ENCODE results near the gene PITX2. TPM values are rescaled to one million over a fixed set of nuclear protein-coding genes. Genes with fewer than 3 reads are reported as not detected.

The PITX2 gene
- total RNA-seq, 2 donors from 2014 or later = not detected

GRCh38 chr4:110643096-110643495 lies 20.2 kb upstream of the PITX2 start:
- H3K27me3 Mint-ChIP-seq = peaks cover 83% of the 10 kb centered on the region
- no peak overlapping the region for H3K27ac Mint-ChIP-seq
- no peaks in the 10 kb centered on the region for H3K9me3 ChIP-seq (ENCODE audit: control insufficient read depth, low read length, poor library complexity, severe bottlenecking)
- H3K4me3 Mint-ChIP-seq = no peak overlapping the region
- no peaks in the 10 kb centered on the region for H3K4me1 Mint-ChIP-seq
- ATAC-seq (no peak), DNase-seq (no peak)
- peaks cover 3% of the 10 kb centered on the region for H3K36me3 Mint-ChIP-seq (ENCODE audit: low read depth)

DNA sequence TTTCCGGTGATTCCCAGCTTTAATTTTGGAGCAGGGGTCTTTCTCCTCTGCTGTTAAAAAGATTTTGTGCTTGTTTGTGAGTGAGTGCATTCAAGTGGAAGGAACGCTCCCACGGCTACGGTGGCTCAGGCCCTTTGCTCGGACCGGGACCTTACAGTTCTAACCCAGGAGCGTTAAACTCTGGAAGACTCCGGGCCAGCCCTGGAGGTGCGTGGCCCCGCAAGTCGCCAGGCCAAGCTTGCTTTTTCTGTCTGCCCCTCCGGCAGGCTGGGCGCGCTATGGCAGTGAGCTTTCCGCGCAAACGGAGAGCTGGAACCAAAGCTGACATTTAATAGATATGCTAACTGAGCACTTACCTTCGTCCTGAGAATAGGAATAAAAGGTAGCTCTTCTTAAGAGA lies 18.3 kb upstream of the PITX2 start:
- no peak for ATAC-seq
- Mint-ChIP-seq H3K27me3 (peaks cover 89% of the 10 kb centered on the region), H3K4me3 (no peak overlapping the region), H3K27ac (peak overlapping the region; percentile 35), H3K4me1 (no peaks in the 10 kb centered on the region), H3K36me3 (ENCODE audit: low read depth) (peaks cover 3% of the 10 kb centered on the region)
- H3K9me3 ChIP-seq (ENCODE audit: control insufficient read depth, low read length, poor library complexity, severe bottlenecking) = peaks cover 6% of the 10 kb centered on the region
- DNase-seq = no peak

DNA sequence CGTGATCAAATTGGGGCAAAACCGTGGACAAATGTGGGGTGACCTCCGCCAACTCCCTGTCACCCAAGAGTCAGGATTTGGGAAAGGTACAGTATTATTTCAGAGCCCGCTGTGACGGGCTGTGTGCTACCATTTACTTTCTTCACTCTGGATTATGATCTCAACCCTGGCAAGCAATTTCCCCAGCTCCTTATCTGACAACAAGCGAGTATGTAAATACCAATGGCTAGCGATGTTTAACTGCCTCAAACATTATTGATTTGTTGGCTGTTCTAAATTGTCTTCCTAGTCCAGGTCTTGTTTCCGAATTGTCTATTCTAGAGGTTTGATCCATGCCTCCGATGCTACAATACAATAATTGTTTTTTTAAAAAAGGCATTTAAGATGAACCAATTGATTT lies 17.7 kb upstream of the PITX2 start:
- peaks cover 82% of the 10 kb centered on the region for H3K27me3 Mint-ChIP-seq
- DNase-seq (no peak), ATAC-seq (no peak)
- peaks cover 3% of the 10 kb centered on the region for H3K36me3 Mint-ChIP-seq (ENCODE audit: low read depth)
- peaks cover 6% of the 10 kb centered on the region for H3K9me3 ChIP-seq (ENCODE audit: control insufficient read depth, low read length, poor library complexity, severe bottlenecking)
- no peak overlapping the region for H3K4me3 Mint-ChIP-seq
- no peaks in the 10 kb centered on the region for H3K4me1 Mint-ChIP-seq
- peak overlapping the region; percentile 35 for H3K27ac Mint-ChIP-seq

DNA sequence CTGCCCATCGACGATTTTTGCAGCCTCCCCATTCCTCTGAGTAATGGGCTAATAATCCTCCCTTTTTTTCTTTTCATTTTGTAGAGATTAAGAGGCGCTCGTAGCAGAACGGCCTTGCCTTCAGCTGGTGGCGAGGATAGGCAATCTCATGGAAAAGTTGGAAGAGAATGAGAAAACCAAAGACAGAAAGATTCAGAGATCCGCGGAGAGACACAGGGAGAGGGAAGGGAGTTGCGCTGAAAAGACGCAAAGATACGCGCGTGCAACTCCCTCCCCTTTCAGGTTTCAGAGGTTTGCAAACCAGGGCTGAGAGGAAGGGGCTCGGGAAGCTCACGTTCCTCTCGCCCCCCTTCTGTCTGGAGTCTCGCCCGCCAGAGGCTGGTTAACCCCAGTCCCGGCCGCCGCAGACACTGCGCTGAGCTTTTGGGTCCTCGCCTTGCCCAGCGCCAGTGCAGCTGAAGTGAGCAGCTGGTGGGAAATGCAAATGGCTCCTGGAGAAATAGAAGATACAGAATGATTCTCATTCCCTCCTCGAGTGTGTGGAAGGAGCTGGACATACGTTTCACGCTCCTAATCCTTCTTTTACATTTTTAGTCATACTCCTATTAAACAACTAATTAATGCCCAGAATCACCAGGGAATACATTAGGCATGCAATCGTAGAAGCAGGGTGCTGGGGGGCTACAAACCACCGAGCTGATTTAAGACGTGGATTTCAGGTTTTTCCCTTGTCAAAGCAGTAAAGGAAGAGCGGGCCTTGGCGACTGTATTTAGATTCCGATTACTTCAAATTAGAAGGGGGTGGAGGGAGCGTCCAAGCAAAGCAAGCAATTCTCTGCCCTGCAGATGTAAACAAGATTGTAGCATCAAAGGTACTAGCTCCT lies 16.6 kb upstream of the PITX2 start:
- ATAC-seq (no peak), DNase-seq (no peak)
- H3K4me1 Mint-ChIP-seq = no peaks in the 10 kb centered on the region
- H3K4me3 Mint-ChIP-seq = no peak overlapping the region
- peaks cover 81% of the 10 kb centered on the region for H3K27me3 Mint-ChIP-seq
- peaks cover 6% of the 10 kb centered on the region for H3K9me3 ChIP-seq (ENCODE audit: control insufficient read depth, low read length, poor library complexity, severe bottlenecking)
- H3K27ac Mint-ChIP-seq = peak overlapping the region; percentile 59
- H3K36me3 Mint-ChIP-seq (ENCODE audit: low read depth) = peaks cover 3% of the 10 kb centered on the region

DNA sequence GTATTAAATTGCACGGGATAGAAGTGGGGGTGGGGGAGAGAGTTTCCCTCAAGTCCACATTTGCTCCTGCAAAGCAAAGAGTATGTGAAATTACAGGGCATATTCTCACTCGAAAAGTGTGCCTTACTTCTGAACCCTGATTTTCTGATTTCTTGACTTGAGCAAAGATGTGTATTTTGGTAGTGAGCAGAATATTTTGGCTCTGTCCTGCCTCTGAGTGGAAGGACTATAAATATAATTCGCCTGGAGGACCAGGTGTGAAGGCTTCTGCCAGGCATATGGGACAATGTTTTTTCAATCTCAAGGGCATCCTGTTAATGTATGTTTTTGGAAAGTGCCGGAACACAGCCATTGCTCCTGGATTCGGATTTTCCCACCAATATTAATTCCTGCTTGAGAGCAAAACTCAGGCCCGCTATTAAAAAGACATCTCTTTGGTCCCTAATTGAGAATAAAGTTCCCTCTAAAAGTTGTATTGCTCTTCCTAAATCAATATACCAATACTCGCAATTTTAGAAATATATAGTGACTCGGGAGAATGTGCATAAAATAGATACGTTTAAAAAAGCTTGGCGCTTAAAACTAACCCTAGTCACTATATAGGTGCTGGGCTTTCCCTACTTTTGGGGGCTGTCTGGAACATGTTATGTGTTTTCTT lies 15.3 kb upstream of the PITX2 start:
- ATAC-seq (no peak), DNase-seq (no peak)
- no peaks in the 10 kb centered on the region for H3K4me1 Mint-ChIP-seq
- H3K36me3 Mint-ChIP-seq (ENCODE audit: low read depth) = peaks cover 3% of the 10 kb centered on the region
- peaks cover 76% of the 10 kb centered on the region for H3K27me3 Mint-ChIP-seq
- H3K9me3 ChIP-seq (ENCODE audit: control insufficient read depth, low read length, poor library complexity, severe bottlenecking) = peaks cover 6% of the 10 kb centered on the region
- H3K4me3 Mint-ChIP-seq = no peak overlapping the region
- peak overlapping the region; percentile 2 for H3K27ac Mint-ChIP-seq

GRCh38 chr4:110637408-110638088 lies 14.7 kb upstream of the PITX2 start:
- peaks cover 3% of the 10 kb centered on the region for H3K36me3 Mint-ChIP-seq (ENCODE audit: low read depth)
- no peak for ATAC-seq
- no peaks in the 10 kb centered on the region for H3K4me1 Mint-ChIP-seq
- H3K27me3 Mint-ChIP-seq = peaks cover 78% of the 10 kb centered on the region
- DNase-seq = no peak
- H3K9me3 ChIP-seq (ENCODE audit: control insufficient read depth, low read length, poor library complexity, severe bottlenecking) = peaks cover 6% of the 10 kb centered on the region
- H3K27ac Mint-ChIP-seq = peak overlapping the region; percentile 2
- H3K4me3 Mint-ChIP-seq = peak overlapping the region; percentile 55

GRCh38 chr4:110636680-110637407 lies 14.0 kb upstream of the PITX2 start:
- DNase-seq (no peak), ATAC-seq (no peak)
- peaks cover 4% of the 10 kb centered on the region for H3K4me1 Mint-ChIP-seq
- peaks cover 6% of the 10 kb centered on the region for H3K9me3 ChIP-seq (ENCODE audit: control insufficient read depth, low read length, poor library complexity, severe bottlenecking)
- no peak overlapping the region for H3K27ac Mint-ChIP-seq
- peaks cover 78% of the 10 kb centered on the region for H3K27me3 Mint-ChIP-seq
- peak overlapping the region; percentile 55 for H3K4me3 Mint-ChIP-seq
- peaks cover 6% of the 10 kb centered on the region for H3K36me3 Mint-ChIP-seq (ENCODE audit: low read depth)

DNA sequence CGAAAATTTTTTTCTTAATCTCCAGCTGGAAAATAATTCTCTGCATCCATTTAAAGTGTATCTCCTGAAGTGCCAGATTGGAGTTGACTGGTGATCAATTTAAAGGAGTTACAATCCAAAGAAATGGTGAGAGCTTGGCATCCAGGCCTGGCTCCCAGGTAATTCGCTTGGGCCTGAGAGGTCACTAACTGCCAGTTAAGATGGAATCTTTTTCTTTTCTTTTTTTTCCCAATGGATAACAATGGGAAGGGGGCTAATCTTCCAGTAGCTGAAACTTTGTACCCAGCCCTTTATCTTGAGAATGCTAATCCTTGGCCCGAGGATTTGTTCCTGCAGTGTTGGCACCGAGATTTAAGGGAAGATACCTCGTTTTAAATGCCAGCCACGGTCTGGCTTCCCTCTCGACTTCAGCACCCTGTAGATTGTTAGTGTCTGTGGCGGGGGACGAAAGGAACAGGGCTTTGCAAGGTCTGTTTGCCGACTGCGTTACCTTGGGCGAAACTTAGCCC lies 13.3 kb upstream of the PITX2 start:
- H3K9me3 ChIP-seq (ENCODE audit: control insufficient read depth, low read length, poor library complexity, severe bottlenecking) = peaks cover 6% of the 10 kb centered on the region
- Mint-ChIP-seq H3K4me3 (no peak overlapping the region), H3K27ac (no peak overlapping the region), H3K4me1 (peaks cover 5% of the 10 kb centered on the region), H3K27me3 (peaks cover 76% of the 10 kb centered on the region), H3K36me3 (ENCODE audit: low read depth) (peaks cover 7% of the 10 kb centered on the region)
- ATAC-seq (no peak), DNase-seq (no peak)

DNA sequence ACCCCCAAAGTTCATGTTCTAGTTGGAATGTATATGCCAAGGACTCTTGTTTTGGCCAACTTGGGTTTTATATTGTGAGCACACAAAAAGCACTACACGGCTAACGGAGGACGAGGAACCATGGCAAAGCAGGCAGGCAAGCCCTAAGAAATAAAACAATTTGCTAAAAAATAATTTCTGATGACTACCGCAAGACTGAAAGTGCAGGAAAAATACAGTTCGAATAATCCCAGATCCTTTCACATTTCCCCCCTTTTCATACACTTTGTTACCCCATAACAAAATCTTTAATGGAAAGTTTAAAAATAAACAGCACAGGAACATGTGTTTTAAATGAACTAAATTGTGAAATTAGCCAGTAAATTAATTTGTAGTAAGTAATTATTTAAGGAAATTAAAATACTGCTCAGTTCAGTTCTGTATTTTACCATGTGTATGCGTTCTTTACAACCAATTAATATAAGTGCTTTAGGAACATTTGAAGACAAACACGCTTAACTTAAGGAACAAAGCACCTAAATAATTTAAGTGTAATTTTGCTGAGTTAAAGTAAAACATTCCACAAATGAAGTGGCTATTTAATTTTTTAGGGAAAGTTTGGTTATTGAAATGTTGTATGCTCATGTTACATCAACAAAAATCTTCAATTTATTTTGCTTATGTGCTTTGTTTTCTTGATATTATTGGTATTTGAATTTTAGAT lies 12.4 kb upstream of the PITX2 start:
- no peak for DNase-seq
- H3K27me3 Mint-ChIP-seq = peaks cover 74% of the 10 kb centered on the region
- H3K4me3 Mint-ChIP-seq = no peak overlapping the region
- H3K27ac Mint-ChIP-seq = no peak overlapping the region
- ATAC-seq = no peak
- H3K36me3 Mint-ChIP-seq (ENCODE audit: low read depth) = peaks cover 7% of the 10 kb centered on the region
- peaks cover 6% of the 10 kb centered on the region for H3K9me3 ChIP-seq (ENCODE audit: control insufficient read depth, low read length, poor library complexity, severe bottlenecking)
- peaks cover 5% of the 10 kb centered on the region for H3K4me1 Mint-ChIP-seq

- ATAC-seq = no peak
- Mint-ChIP-seq H3K27me3 (peaks cover 74% of the 10 kb centered on the region), H3K4me3 (no peak overlapping the region), H3K4me1 (peaks cover 5% of the 10 kb centered on the region), H3K36me3 (ENCODE audit: low read depth) (peaks cover 7% of the 10 kb centered on the region), H3K27ac (no peak overlapping the region)
- H3K9me3 ChIP-seq (ENCODE audit: control insufficient read depth, low read length, poor library complexity, severe bottlenecking) = peaks cover 6% of the 10 kb centered on the region
- DNase-seq = no peak
Measured at GRCh38 chr4:110634350-110635162, 11.7 kb upstream of the PITX2 start.

DNA sequence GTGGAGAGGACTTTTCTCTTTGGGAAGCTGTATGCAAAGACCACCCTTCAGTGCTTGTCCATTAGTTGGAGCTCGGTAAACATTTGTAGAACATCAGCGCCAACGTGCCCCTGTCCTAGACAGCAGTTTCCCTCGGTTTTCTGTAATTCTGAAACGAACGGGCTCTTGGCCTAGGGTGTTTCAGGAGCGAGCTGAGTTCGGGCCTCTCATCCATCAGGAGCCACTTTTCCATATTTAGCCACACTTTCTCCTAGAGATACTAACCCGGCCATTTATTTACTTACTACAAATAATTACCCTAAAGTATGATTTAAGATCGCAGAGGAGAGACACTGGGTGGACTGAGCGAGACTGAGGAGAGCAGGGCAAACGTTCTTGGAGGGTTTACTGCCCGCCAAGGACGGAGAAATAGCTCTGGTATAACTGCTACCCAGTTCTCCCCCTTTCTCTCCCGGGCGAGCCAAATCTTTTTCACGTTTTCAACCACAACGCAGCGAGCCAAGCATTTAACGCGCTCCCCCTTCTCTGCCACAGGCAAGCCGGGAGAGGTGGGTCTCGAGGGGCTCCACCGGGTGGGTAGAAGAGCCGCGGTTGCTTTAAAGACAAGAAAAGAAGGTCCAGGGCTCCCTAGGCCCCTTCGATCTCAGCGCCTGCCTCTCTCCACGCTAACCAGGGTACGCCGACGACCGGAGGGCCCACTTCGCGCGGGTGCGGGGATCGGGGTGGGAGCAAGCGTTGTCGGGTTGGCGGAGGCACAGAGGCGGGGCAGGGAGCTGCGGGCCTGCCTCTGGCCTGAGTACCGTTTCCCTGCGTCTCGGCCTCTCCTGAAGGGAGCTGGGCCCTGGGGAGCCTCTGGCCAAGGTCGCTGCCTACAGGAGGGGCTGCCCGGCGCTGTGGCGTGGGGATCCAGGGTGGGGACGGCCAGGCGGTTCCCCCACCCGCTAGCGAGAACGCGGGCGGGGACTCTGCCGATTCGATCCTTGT lies 10.8 kb upstream of the PITX2 start:
- DNase-seq (no peak), ATAC-seq (no peak)
- H3K4me3 Mint-ChIP-seq = peak overlapping the region; percentile 2
- peak overlapping the region; percentile 60 for H3K27ac Mint-ChIP-seq
- peaks cover 6% of the 10 kb centered on the region for H3K9me3 ChIP-seq (ENCODE audit: control insufficient read depth, low read length, poor library complexity, severe bottlenecking)
- peaks cover 5% of the 10 kb centered on the region for H3K4me1 Mint-ChIP-seq
- H3K36me3 Mint-ChIP-seq (ENCODE audit: low read depth) = peaks cover 7% of the 10 kb centered on the region
- H3K27me3 Mint-ChIP-seq = peaks cover 71% of the 10 kb centered on the region

Data from T-helper 17 cell (primary cell).